Activated CD4-positive, alpha-beta T cell treated with anti-CD3 and anti-CD28 coated beads, Interleukin-2, amount 50 U/mL, for 1 hour (primary cell): ENCODE results near the gene RBM3.
A peak's percentile ranks its signal among the peaks of the same experiment; 100 is the strongest.
"Not testable (repeated sequence)": the region's sequence is repeated elsewhere in the genome, so short reads cannot be mapped to it uniquely, and the experiment has no call there.

Experiments used
- DNase-seq: peaks from one replicate; pipeline ENCODE4 v3.0.0-alpha.2; 2020

RBM3 gene

DNA sequence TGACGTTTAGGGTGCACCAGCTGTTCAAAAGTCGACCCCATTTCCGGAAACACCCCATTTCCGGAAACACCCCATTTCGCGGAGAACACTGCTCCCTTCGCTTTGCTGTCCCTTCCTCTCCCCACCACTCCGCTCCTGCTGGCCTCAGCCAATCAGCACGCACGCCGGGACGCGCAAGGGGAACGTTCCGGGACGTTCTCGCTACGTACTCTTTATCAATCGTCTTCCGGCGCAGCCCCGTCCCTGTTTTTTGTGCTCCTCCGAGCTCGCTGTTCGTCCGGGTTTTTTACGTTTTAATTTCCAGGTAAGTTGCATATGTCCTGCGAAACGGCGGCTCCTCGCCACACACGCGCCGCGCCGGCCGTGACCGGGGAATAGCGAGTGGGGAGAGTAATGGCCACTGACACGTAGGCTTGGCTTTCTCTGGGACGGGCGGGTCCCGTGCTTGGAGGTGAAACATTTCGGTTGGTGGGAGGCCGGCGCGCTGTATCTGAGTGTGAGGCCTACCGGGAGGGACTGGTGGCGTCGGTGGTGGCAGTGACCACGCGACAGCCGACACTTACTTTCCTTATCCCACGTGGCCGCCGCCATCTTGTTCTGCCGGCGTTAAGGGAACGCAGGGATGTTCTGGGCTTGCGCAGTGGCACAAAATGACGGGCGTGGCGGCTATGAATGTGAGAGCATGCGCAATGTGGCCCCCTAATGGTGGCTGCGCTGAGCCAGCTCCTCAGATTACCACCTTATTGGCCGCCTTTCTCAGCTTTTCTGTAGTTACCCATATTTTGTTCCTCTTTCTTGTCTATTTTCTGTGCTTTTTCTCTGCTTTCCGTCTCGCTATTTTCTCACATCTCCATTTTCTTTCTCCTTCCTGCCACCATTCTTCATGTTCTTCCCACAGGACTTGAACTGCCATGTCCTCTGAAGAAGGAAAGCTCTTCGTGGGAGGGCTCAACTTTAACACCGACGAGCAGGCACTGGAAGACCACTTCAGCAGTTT is at the start of gene RBM3:
RBM3 (plus strand) TSS at position 215 of the 997 bp plus-strand sequence; CDS start at position 912, 697 bp downstream.
- peak; percentile 88 for DNase-seq

DNA sequence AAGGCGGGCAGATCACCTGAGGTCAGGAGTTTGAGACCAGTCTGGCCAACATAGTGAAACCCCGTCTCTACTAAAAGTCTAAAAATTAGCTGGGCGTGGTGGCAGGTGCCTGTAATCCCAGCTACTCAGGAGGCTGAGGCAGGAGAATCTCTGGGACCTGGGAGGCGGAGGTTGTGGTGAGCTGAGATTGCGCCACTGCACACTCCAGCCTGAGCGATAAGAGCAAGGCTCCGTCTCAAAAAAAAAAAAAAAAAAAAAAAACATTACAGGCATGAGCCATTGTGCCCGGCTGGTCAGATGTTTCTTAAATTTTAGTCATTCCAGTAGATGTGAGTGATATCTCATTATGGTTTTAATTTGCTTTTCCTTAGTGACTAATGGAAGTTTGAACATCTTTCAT is 48.4 kb upstream of the RBM3 start:
- not testable (repeated sequence) for DNase-seq

GRCh38 chrX:48530736-48531135 is 43.5 kb upstream of the RBM3 start:
- no peak for DNase-seq

- no peak for DNase-seq
Measured at GRCh38 chrX:48531358-48531959, 42.8 kb upstream of the RBM3 start.

- DNase-seq: no peak
Measured at GRCh38 chrX:48532161-48532560, 42.1 kb upstream of the RBM3 start.

DNA sequence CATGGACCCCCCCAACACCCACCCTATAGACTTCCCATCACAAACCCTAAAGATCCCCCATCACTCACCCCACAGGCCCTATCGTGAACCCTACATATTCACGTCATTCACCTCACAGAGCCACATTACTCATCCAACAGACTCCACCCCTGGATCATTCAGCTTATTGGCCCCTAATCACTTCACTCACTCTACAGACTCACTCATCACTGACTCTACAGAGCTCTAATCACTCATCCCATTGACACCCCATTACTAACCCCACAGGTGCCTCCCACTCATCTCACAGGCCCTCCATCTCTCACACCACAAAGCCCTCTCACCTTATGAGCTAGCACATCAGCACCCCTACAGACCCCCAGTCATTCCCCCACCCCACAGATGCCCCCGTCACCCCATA is 41.1 kb upstream of the RBM3 start:
- DNase-seq: no peak

DNA sequence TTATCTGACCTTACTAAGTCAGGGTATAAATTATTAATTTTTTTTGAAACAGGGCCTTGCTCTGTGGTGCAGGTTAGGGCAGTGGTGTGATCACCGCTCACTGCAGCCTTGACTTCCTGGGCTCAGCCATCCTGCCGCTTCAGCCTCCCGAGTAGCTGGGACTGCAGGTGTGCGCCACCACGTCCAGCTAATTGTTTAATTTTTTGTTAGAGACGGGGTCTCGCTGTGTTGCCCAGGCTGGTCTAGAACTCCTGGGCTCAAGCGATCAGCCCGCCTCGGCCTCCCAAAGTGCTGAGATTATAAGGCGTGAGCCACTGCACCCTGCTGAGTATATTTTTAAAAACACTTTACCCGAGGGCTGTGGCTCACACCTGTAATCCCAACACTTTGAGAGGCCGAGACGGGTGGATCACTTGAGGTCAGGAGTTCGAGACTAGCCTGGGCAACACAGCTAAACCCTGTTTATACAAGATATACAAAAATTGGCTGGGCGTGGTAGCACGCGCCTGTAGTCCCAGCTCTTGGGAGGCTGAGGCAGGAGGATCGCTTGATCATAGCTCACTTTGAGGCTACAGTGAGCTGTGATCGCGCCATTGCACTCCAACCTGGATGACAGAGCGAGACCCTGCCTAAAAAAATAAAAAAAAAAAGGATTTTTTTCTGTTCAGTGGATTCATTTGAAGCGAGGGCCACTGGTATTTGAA is 35.5 kb upstream of the RBM3 start:
- DNase-seq: no peak

DNA sequence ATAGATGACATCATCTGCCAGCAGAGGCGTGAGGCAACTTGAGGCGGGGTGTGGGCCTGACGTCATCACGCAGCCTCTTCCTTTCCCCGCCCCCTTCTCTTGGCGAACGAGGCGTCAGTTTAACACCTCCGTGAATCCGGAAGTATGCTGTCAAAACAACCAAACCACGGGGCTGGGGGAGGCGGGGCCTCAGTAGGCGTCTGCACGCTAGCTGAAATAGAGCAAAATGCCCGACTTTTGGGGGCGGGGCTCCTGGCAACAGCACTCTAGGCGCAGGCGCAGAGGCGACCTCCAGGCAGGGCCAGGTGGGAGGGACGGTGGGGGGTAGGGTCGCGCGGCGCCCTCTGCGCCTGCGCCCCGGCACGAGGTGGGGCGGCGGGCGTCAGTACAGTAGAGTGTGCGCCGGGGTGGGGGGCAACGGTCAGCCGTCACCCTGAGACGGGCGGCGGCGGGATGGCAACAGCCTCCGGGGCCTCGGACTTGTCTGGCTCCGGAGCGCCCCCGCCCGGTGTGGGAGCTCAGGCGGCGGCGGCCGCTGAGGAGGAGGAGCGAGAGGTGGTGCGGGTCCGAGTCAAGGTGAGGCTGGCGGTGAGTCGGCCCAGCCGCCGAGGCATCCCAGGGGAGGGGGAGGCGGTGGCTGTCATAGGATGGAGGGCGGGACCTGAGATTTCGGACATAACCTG is 34.8 kb upstream of the RBM3 start, which contains the start of gene TBC1D25:
TBC1D25 (plus strand) TSS at position 370 of the 683 bp plus-strand sequence; CDS start at position 454, 84 bp downstream.
- peak; percentile 97 for DNase-seq

DNA sequence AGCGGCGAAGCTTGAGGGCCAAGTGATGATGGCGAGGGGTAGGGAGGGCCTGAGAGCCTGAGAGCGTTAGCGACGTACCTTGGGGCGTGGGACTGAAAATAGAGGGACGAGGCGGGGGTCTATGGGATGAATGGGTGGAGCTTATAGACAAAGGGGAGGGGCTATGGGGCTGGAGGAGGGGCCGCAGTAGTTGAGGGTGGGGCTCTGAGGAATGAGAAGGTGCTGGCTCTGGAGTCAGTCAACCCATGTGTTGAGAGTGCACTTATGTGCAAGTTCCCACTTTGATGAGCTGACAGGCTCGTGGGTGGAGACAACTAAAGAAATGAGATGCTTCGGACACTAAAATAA is 34.3 kb upstream of the RBM3 start:
- peak; percentile 51 for DNase-seq

DNA sequence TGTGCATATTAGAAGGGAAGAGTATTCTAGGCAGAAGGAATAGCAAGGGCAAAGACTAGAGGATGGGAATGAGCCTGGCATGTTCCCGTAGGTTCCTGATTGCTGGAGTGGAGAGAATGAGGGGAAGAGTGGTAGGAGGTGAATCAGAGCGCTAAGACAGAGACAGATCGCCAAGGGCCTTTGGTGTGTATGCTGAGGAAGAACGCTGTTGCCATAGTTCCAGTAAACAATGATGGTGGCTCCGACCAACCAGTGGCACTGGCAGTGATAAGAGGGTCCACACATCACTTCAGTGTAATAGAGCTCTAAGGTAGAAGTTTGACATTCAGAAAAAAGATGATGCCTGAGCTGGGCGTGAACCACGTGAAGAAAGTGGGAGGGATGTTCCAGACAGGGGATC is 33.8 kb upstream of the RBM3 start:
- no peak for DNase-seq

DNA sequence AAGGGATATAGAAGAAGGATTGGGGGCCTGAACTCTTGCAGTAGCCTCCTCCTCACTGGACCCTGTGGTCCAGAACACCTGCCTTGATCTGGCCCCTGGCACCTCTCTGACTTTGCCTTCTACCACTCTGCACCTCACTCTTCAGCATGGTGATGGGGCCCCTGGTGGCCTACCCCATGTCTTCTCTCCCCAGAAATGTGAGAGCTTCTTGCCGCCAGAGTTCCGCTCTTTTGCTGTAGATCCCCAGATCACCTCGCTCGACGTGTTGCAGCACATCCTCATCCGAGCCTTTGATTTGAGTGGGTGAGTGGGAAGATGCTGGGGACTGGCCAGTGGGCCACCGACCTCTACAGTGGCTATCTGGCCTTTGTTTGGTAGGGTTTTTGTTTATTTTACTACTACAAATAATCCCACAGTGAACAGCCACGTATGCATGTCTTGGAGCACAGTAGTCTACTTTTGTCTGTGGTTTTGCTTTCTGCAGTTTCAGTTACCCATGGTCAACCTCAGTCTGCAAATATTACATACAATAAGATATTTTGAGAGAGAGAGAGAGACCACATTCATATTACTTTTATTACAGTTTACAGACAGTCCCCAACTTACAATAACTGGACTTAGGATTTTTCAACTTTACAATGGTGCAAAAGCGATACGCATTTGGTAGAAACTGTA is 33.0 kb upstream of the RBM3 start:
- DNase-seq: no peak

- DNase-seq: no peak
Measured at GRCh38 chrX:48548871-48549270, 25.4 kb upstream of the RBM3 start.

GRCh38 chrX:48555731-48556325 is 18.5 kb upstream of the RBM3 start:
- DNase-seq: not testable (repeated sequence)

- no peak for DNase-seq
Measured at GRCh38 chrX:48558271-48558670, 16.0 kb upstream of the RBM3 start.

DNA sequence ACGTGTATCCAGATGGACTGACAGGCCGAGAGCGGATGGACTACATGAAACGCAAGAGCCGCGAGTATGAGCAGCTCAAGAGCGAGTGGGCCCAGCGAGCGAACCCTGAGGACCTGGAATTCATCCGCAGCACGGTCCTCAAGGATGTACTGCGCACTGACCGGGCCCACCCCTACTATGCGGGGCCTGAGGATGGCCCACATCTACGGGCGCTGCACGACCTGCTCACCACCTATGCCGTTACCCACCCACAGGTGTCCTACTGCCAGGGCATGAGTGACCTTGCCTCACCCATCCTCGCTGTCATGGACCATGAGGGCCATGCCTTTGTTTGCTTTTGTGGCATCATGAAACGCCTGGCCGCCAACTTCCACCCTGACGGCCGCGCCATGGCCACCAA is 14.6 kb upstream of the RBM3 start:
- DNase-seq: no peak

DNA sequence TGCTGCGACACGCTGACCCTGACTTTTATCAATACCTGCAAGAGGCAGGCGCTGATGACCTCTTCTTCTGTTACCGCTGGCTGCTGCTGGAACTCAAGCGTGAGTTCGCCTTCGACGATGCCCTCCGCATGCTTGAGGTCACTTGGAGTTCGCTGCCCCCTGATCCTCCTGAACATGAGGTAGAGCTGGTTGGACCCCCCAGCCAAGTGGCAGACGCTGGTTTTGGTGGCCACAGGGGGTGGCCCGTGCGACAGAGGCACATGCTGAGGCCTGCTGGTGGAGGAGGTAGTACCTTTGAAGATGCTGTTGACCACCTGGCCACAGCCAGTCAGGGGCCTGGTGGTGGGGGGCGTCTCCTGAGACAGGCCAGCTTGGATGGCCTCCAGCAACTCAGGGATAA is 14.2 kb upstream of the RBM3 start:
- no peak for DNase-seq

DNA sequence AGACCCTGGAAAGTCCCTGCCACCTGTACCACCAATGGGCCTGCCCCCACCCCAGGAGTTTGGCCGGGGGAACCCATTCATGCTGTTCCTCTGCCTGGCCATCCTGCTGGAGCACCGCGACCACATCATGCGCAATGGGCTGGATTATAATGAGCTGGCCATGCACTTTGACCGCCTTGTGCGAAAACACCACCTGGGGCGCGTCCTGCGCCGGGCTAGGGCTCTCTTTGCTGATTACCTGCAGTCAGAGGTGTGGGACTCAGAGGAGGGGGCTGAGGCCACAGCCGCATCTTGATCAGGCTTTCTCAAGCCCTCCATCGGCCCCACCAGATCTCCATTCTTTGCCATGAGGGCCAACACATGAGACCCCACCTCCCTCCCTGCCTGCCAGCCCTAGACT is 13.6 kb upstream of the RBM3 start:
- no peak for DNase-seq

- no peak for DNase-seq
Measured at GRCh38 chrX:48569958-48570357, 4.3 kb upstream of the RBM3 start.

DNA sequence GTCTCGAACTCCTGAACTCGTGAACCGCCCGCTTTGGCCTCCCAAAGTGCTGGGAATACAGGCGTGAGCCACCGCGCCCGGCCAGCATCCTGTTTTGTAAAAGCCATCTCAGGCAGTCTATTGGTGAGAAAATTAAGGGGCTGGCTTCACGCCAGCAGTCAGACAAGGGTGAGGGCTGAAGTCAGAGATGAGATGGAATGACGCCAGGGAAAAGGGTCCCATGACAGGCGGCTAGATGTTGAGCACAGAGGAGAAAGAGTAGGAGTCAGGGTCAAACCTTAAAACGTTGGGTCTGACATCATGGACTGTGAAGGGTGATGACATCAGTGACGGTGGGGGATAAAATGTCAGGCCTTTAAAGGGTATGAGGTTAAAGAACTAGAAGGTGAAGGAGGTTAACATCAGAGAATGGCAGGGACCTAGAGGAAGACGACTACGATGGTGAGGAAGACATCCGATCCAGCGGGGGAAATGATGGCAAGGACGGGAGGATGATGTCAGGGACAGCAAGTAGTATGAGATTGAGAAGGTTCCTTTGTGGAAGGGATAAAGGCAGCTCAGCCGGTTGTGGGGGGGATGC is 504 bp upstream of the RBM3 start:
- peak; percentile 21 for DNase-seq

GRCh38 chrX:48575642-48576041 is 1.4 kb downstream of the RBM3 start:
- DNase-seq: no peak

- no peak for DNase-seq
Measured at GRCh38 chrX:48576108-48576507, 1.8 kb downstream of the RBM3 start.
